Activated naive CD8-positive, alpha-beta T cell treated with anti-CD3 and anti-CD28 coated beads for 36 hours (primary cell): ENCODE measurements around the gene ACAA1. TPM values are rescaled to one million over a fixed set of nuclear protein-coding genes. Genes with fewer than 3 reads are reported as not detected.
"Not testable (repeated sequence)": the region's sequence is repeated elsewhere in the genome, so short reads cannot be mapped to it uniquely, and the experiment has no call there.

Source experiments
- DNase-seq: peaks from one replicate; pipeline ENCODE4 v3.0.0; 2021
- H3K27ac Mint-ChIP-seq: one replicate; pipeline ENCODE4 v1.8.0; 2022; ENCODE audit warnings: mild to moderate bottlenecking, moderate library complexity, mixed read lengths
- H3K27me3 Mint-ChIP-seq: one replicate; pipeline ENCODE4 v1.8.0; 2022; ENCODE audit warnings: mild to moderate bottlenecking, mixed read lengths
- H3K36me3 Mint-ChIP-seq: one replicate; pipeline ENCODE4 v1.8.0; 2021; ENCODE audit warnings: mild to moderate bottlenecking, mixed read lengths
- H3K4me1 Mint-ChIP-seq: one replicate; pipeline ENCODE4 v1.8.0; 2021; ENCODE audit warnings: mixed read lengths
- H3K4me3 Mint-ChIP-seq: one replicate; pipeline ENCODE4 v1.8.0; 2022; ENCODE audit warnings: mild to moderate bottlenecking, moderate library complexity, mixed read lengths
- H3K9me3 Mint-ChIP-seq: one replicate; pipeline ENCODE4 v1.8.0; 2022; ENCODE audit warnings: mixed read lengths
- total RNA-seq, 2 experiments: library from RNA; stranded (reverse); gene quantifications; one replicate each; pipeline ENCODE4 v1.2.3, GENCODE V29; 2021

ACAA1 gene
- total RNA-seq, 2 experiments from 2014 or later = 69.0 to 70.2 TPM

- H3K27me3 Mint-ChIP-seq, H3K4me1 Mint-ChIP-seq, H3K36me3 Mint-ChIP-seq, DNase-seq, H3K27ac Mint-ChIP-seq, H3K4me3 Mint-ChIP-seq, H3K9me3 Mint-ChIP-seq: not testable (repeated sequence)
Measured at GRCh38 chr3:38160704-38161103, 23.8 kb upstream of the ACAA1 start.

DNA sequence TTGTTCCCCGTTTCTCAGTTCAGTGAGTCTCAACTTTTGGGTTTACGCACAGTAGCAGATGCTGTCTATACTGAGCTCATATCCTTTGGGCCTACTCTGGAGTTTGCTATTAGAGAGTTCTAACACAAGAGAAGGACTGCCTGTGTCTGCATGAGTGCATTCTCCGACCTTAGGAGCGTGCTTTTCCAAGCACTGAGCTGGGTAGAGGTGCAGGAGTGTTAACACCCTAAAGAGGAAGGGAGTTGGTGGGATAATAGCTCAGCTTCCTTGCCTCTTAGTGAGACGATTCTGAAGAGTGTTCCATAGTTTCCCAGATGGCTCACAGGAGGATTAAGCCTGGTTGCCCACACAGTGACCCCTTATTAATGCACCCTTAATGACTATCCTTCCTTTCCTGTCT, 21.5 kb upstream of the ACAA1 start:
- DNase-seq = no peak
- H3K27ac Mint-ChIP-seq = no peak overlapping the region
- no peaks in the 10 kb centered on the region for H3K9me3 Mint-ChIP-seq
- H3K4me3 Mint-ChIP-seq = no peak overlapping the region
- peaks cover 23% of the 10 kb centered on the region for H3K4me1 Mint-ChIP-seq
- no peaks in the 10 kb centered on the region for H3K36me3 Mint-ChIP-seq
- H3K27me3 Mint-ChIP-seq = no peaks in the 10 kb centered on the region

DNA sequence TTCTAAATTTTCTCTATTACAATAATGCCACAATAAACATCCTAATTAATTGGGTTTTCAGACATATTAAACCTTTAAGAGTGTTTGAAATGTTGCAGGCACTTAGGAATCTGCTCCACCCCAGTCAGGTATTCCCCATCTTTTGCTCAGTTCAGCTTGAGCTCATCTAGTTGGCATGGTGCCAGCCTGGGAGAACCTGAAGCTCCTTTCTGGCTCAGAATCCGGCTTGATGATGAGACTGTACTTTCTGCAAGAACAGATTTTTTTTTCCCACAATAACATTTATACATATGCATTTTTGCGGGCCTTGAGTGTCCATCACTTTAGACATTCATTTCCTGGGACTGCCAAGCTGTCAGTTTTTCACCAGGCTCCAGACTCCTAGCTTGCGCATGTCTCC, 20.7 kb upstream of the ACAA1 start:
- Mint-ChIP-seq H3K4me3 (no peak overlapping the region), H3K9me3 (no peaks in the 10 kb centered on the region), H3K4me1 (peaks cover 30% of the 10 kb centered on the region), H3K27ac (no peak overlapping the region), H3K27me3 (no peaks in the 10 kb centered on the region), H3K36me3 (no peaks in the 10 kb centered on the region)
- no peak for DNase-seq

DNA sequence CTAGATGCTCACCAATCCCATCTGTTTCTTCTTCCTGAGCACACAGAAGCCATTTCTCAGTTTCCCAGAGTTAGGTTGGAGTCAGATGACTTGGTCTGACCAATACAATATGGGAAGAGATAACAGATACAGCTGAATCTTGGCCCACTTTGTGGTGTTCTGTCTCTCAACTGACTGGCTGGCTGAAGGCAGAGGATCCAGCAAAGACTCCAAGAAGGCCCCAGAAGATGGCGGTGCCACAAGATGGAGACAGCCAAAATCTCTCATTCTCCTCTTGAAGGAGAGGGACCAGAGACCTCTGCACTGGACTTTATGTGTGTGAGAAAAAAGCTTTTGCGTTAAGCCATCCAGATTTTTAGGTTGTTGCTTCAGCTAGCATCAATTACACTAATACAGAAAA, 20.2 kb upstream of the ACAA1 start:
- no peak for DNase-seq
- no peaks in the 10 kb centered on the region for H3K9me3 Mint-ChIP-seq
- H3K27ac Mint-ChIP-seq = no peak overlapping the region
- H3K4me1 Mint-ChIP-seq = peaks cover 30% of the 10 kb centered on the region
- H3K36me3 Mint-ChIP-seq = no peaks in the 10 kb centered on the region
- H3K27me3 Mint-ChIP-seq = no peaks in the 10 kb centered on the region
- no peak overlapping the region for H3K4me3 Mint-ChIP-seq

GRCh38 chr3:38155825-38156224, 18.9 kb upstream of the ACAA1 start:
- Mint-ChIP-seq H3K36me3 (no peaks in the 10 kb centered on the region), H3K4me3 (no peak overlapping the region), H3K27ac (no peak overlapping the region), H3K4me1 (peaks cover 42% of the 10 kb centered on the region), H3K27me3 (no peaks in the 10 kb centered on the region), H3K9me3 (no peaks in the 10 kb centered on the region)
- no peak for DNase-seq

- no peak overlapping the region for H3K4me3 Mint-ChIP-seq
- H3K9me3 Mint-ChIP-seq = no peaks in the 10 kb centered on the region
- no peak for DNase-seq
- H3K27ac Mint-ChIP-seq = peak overlapping the region; percentile 65
- H3K27me3 Mint-ChIP-seq = no peaks in the 10 kb centered on the region
- H3K36me3 Mint-ChIP-seq = no peaks in the 10 kb centered on the region
- H3K4me1 Mint-ChIP-seq = peaks cover 44% of the 10 kb centered on the region
Measured at GRCh38 chr3:38154625-38155255, 17.8 kb upstream of the ACAA1 start.

- no peaks in the 10 kb centered on the region for H3K27me3 Mint-ChIP-seq
- no peaks in the 10 kb centered on the region for H3K9me3 Mint-ChIP-seq
- H3K27ac Mint-ChIP-seq = peak overlapping the region; percentile 65
- peaks cover 47% of the 10 kb centered on the region for H3K4me1 Mint-ChIP-seq
- H3K36me3 Mint-ChIP-seq = no peaks in the 10 kb centered on the region
- no peak for DNase-seq
- H3K4me3 Mint-ChIP-seq = no peak overlapping the region
Measured at GRCh38 chr3:38154033-38154494, 17.1 kb upstream of the ACAA1 start.

- H3K27ac Mint-ChIP-seq = no peak overlapping the region
Measured at GRCh38 chr3:38153221-38153620, 16.3 kb upstream of the ACAA1 start.

DNA sequence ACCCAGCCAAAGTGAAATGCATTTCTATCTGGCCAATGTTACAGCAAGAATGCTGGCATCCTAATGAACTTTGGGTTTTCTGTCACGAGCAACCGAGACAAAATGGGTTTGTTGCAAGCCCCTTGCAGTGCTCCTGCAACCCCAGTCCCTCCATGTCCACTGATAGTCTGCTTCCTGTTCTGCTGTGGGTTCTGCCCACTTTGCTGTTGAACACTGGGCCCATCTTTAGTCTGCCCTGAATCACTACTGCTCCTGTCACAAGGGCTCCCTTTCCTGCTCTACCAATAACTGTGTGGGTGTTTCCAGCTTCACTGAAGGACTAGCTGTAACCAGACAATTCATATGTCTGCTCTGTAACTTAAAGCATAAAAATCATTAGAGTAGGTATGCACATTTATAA, 15.7 kb upstream of the ACAA1 start:
- Mint-ChIP-seq H3K4me3 (no peak overlapping the region), H3K27ac (no peak overlapping the region), H3K9me3 (peaks cover 2% of the 10 kb centered on the region)

More at GRCh38 chr3:38153221-38153620, 16.3 kb upstream of the ACAA1 start:
- no peaks in the 10 kb centered on the region for H3K27me3 Mint-ChIP-seq
- H3K4me1 Mint-ChIP-seq = peaks cover 47% of the 10 kb centered on the region
- H3K9me3 Mint-ChIP-seq = no peaks in the 10 kb centered on the region
- no peaks in the 10 kb centered on the region for H3K36me3 Mint-ChIP-seq
- H3K4me3 Mint-ChIP-seq = no peak overlapping the region
- DNase-seq = no peak

GRCh38 chr3:38151667-38152265, 14.8 kb upstream of the ACAA1 start:
- DNase-seq = no peak
- Mint-ChIP-seq H3K27ac (no peak overlapping the region), H3K9me3 (peaks cover 7% of the 10 kb centered on the region), H3K36me3 (peaks cover 4% of the 10 kb centered on the region), H3K4me3 (no peak overlapping the region), H3K27me3 (no peaks in the 10 kb centered on the region), H3K4me1 (peaks cover 52% of the 10 kb centered on the region)

More for the DNA sequence above, 15.7 kb upstream of the ACAA1 start:
- Mint-ChIP-seq H3K4me1 (peaks cover 52% of the 10 kb centered on the region), H3K36me3 (peaks cover 1% of the 10 kb centered on the region), H3K27me3 (no peaks in the 10 kb centered on the region)
- no peak for DNase-seq

DNA sequence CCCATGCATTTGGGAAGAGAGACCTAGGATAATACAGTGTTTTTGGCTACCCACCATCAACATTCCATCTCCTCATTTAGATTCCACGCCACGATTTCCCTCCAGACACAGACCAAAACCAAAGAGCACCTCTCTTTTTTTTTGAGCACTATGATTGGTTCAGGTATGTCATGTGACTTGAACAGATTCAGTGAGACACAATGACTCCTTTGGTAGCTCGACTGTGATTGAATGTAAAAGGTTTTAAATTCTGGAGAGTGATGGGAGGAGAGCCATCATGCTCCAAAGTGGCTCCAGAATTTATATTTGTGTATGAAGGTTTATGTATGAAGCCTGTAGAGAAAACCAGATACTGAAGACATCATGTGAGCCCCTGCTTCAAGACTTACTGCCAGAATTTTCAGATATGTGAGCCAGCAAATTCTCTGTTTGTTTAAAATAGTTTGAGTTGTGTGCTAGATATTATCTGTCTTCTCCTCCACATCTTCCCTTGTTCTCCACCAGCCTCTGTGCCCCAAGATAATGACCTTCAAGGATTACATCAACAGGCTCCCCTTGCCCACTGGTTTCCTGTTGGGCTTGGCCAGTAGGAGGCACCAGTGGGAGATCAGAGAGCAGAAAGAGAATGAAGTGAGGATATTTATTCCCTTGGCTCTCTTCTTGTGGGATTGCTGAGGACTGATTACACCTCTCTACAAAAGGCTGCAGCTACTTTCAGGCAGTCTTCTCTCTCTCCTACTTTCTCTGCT, 14.0 kb upstream of the ACAA1 start:
- Mint-ChIP-seq H3K4me3 (no peak overlapping the region), H3K9me3 (peaks cover 14% of the 10 kb centered on the region), H3K36me3 (peaks cover 4% of the 10 kb centered on the region), H3K27me3 (no peaks in the 10 kb centered on the region), H3K27ac (no peak overlapping the region), H3K4me1 (peaks cover 52% of the 10 kb centered on the region)
- DNase-seq = no peak

- peaks cover 44% of the 10 kb centered on the region for H3K4me1 Mint-ChIP-seq
- peaks cover 4% of the 10 kb centered on the region for H3K36me3 Mint-ChIP-seq
Measured at GRCh38 chr3:38149708-38150107, 12.8 kb upstream of the ACAA1 start.

DNA sequence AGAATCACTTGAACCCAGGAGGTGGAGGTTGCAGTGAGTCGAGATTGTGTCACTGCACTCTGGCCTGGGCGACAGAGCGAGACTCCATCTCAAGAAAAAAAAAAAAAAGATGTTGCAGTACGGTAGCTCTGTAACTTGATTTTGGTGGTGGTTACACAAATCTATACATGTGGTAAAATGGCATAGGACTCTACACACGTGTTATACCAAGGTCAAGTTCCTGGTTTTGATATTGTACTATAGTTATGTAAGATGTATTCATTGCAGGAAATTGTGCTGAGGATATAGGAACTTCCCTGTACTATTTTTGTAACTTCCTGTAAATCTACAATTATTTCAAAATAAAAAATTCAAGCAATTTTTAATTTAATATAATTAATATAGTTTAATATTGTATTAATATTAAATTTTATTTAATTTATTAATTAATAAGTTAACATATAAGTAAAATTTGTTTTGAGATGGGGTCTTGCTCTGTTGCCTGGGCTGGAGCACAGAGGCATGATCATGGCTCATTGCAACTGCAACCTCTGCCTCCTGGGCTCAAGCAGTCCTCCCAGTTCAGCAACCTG, 11.5 kb upstream of the ACAA1 start:
- Mint-ChIP-seq H3K27me3 (no peaks in the 10 kb centered on the region), H3K27ac (peak overlapping the region; percentile 25), H3K9me3 (peaks cover 18% of the 10 kb centered on the region), H3K4me3 (no peak overlapping the region), H3K36me3 (peaks cover 4% of the 10 kb centered on the region), H3K4me1 (peaks cover 32% of the 10 kb centered on the region)
- DNase-seq = no peak

More at GRCh38 chr3:38149708-38150107, 12.8 kb upstream of the ACAA1 start:
- Mint-ChIP-seq H3K9me3 (peaks cover 18% of the 10 kb centered on the region), H3K27ac (peak overlapping the region; percentile 71), H3K27me3 (no peaks in the 10 kb centered on the region), H3K4me3 (no peak overlapping the region)
- DNase-seq = no peak

DNA sequence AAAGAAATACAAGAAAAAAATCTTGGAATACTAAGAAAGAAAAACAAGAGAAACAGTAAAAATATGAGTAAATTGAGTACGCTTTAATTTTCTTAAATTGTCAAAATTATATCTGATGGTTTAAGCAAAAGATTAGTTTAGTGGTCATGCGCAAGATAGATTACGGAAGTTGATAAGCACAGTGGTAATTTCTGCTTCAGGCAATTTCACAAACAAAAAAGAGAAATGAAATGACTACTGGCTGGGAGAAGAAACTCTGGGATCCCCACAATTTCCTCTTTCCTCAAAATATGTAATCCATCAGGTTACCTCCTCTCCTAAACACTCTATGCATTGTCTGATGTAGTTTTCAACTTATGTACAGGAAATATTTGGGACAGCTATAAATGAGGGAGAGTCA, 10.5 kb upstream of the ACAA1 start:
- H3K27ac Mint-ChIP-seq = no peak overlapping the region
- no peak for DNase-seq
- H3K36me3 Mint-ChIP-seq = peaks cover 4% of the 10 kb centered on the region
- H3K4me1 Mint-ChIP-seq = peaks cover 26% of the 10 kb centered on the region
- H3K4me3 Mint-ChIP-seq = no peak overlapping the region
- H3K27me3 Mint-ChIP-seq = no peaks in the 10 kb centered on the region
- peaks cover 18% of the 10 kb centered on the region for H3K9me3 Mint-ChIP-seq

- Mint-ChIP-seq H3K9me3 (peaks cover 18% of the 10 kb centered on the region), H3K36me3 (peaks cover 9% of the 10 kb centered on the region), H3K27me3 (no peaks in the 10 kb centered on the region), H3K4me3 (no peak overlapping the region), H3K4me1 (peaks cover 27% of the 10 kb centered on the region), H3K27ac (no peak overlapping the region)
- no peak for DNase-seq
Measured at GRCh38 chr3:38146504-38146903, 9.6 kb upstream of the ACAA1 start.
